ENCODE measurements around the gene ATP1B4.

GRCh38 chrX:120367402-120368109 is 5.7 kb downstream of the ATP1B4 start:
- TF ChIP-seq MLX (CRISPR knock-in tag; IDR thresholded peaks at IDR 0.05) (no peak), CTCF (IDR thresholded peaks at IDR 0.05) (no peak), NFYB (CRISPR knock-in tag; conservative IDR thresholded peaks at IDR 0.05; ENCODE audit: low read depth) (no peak), ESRRA (CRISPR knock-in tag; IDR thresholded peaks at IDR 0.05; ENCODE audit: borderline replicate concordance) (no peak), ZBTB43 (CRISPR knock-in tag; IDR thresholded peaks at IDR 0.05) (no peak), PRDM15 (CRISPR knock-in tag; IDR thresholded peaks at IDR 0.05) (no peak), ZNF138 (CRISPR knock-in tag; conservative IDR thresholded peaks at IDR 0.05) (no peak), SP1 (CRISPR knock-in tag; conservative IDR thresholded peaks at IDR 0.05) (no peak), KAT7 (CRISPR knock-in tag; IDR thresholded peaks at IDR 0.05; ENCODE audit: borderline replicate concordance) (no peak), MAX (CRISPR knock-in tag; IDR thresholded peaks at IDR 0.05) (no peak), TEAD1 (CRISPR knock-in tag; IDR thresholded peaks at IDR 0.05) (no peak), ETV6 (CRISPR knock-in tag; IDR thresholded peaks at IDR 0.05) (no peak), CREM (CRISPR knock-in tag; IDR thresholded peaks at IDR 0.05) (no peak), ZNF416 (CRISPR knock-in tag; IDR thresholded peaks at IDR 0.05) (no peak)

Measured in WTC11 (cell line).